NCI-H1436 treated with DMSO at 0.1 percent for 48 hours (cell line): ENCODE results near the gene RIN2.
A peak's percentile ranks its signal among the peaks of the same experiment; 100 is the strongest.
"Not testable (repeated sequence)": the region's sequence is repeated elsewhere in the genome, so short reads cannot be mapped to it uniquely, and the experiment has no call there.

Experiments
- DNase-seq: peaks from one replicate; lab custom pipeline; 2025; lab: John Stamatoyannopoulos, UW

The RIN2 gene

GRCh38 chr20:19740512-19740911, 17.5 kb upstream of the RIN2 start:
- no peak for DNase-seq

GRCh38 chr20:19741924-19742323, 16.1 kb upstream of the RIN2 start:
- DNase-seq: no peak

- no peak for DNase-seq
Measured at GRCh38 chr20:19742974-19743639, 15.0 kb upstream of the RIN2 start.

GRCh38 chr20:19743640-19743995, 14.4 kb upstream of the RIN2 start:
- DNase-seq: no peak

GRCh38 chr20:19745106-19745505, 13.0 kb upstream of the RIN2 start:
- no peak for DNase-seq

GRCh38 chr20:19745584-19745983, 12.5 kb upstream of the RIN2 start:
- DNase-seq: no peak

GRCh38 chr20:19746396-19746795, 11.7 kb upstream of the RIN2 start:
- DNase-seq: no peak

- DNase-seq: no peak
Measured at GRCh38 chr20:19747903-19748302, 10.2 kb upstream of the RIN2 start.

- DNase-seq: no peak
Measured at GRCh38 chr20:19748681-19749080, 9.4 kb upstream of the RIN2 start.

- DNase-seq: no peak
Measured at GRCh38 chr20:19749618-19750071, 8.4 kb upstream of the RIN2 start.

GRCh38 chr20:19750101-19750606, 7.9 kb upstream of the RIN2 start:
- DNase-seq: no peak

- DNase-seq: no peak
Measured at GRCh38 chr20:19750907-19751636, 7.0 kb upstream of the RIN2 start.

GRCh38 chr20:19754201-19754600, 3.9 kb upstream of the RIN2 start:
- not testable (repeated sequence) for DNase-seq

GRCh38 chr20:19756761-19757486, 1.1 kb upstream of the RIN2 start:
- no peak for DNase-seq

- peak; percentile 47 for DNase-seq
Measured at GRCh38 chr20:19757487-19758132, 448 bp upstream of the RIN2 start.

GRCh38 chr20:19758501-19759331, 658 bp downstream of the RIN2 start:
- no peak for DNase-seq

- DNase-seq: no peak
Measured at GRCh38 chr20:19760371-19760721, 2.3 kb downstream of the RIN2 start.

- DNase-seq: no peak
Measured at GRCh38 chr20:19761326-19761725, 3.3 kb downstream of the RIN2 start.

- DNase-seq: no peak
Measured at GRCh38 chr20:19761841-19762240, 3.8 kb downstream of the RIN2 start.

- DNase-seq: no peak
Measured at GRCh38 chr20:19764207-19764606, 6.1 kb downstream of the RIN2 start.

- DNase-seq: no peak
Measured at GRCh38 chr20:19765266-19765665, 7.2 kb downstream of the RIN2 start.

- no peak for DNase-seq
Measured at GRCh38 chr20:19765913-19766312, 7.9 kb downstream of the RIN2 start.
